Duodenal mucosa (tissue), 2 donors: ENCODE data around the gene RNF141.

Experiments
- H3K27ac ChIP-seq: one replicate; pipeline ENCODE4 v1.7.0; 2013; ENCODE audit warnings: low read depth, low read length
- H3K27me3 ChIP-seq, 2 donors: one replicate each; pipeline ENCODE4 v1.7.0; 2013; ENCODE audit warnings: low read length in 2 of 2, control low read depth in 1 of 2; ENCODE audit not compliant: insufficient read depth in 2 of 2, control insufficient read depth in 1 of 2
- H3K36me3 ChIP-seq, 2 donors: one replicate each; pipeline ENCODE4 v1.7.0; 2013; ENCODE audit warnings: low read length in 2 of 2, control low read depth in 1 of 2; ENCODE audit not compliant: insufficient read depth in 2 of 2, control insufficient read depth in 1 of 2
- H3K4me1 ChIP-seq, 2 donors: one replicate each; pipeline ENCODE4 v1.7.0; 2013; ENCODE audit warnings: low read length in 2 of 2, control low read depth in 1 of 2; ENCODE audit not compliant: insufficient read depth in 2 of 2, control insufficient read depth in 1 of 2
- H3K4me3 ChIP-seq, 2 donors: one replicate each; pipeline ENCODE4 v1.7.0; 2013; ENCODE audit warnings: low read length in 2 of 2, low read depth in 1 of 2
- H3K9ac ChIP-seq, 2 donors: one replicate each; pipeline ENCODE4 v1.7.0; 2013; ENCODE audit warnings: low read length in 2 of 2, low read depth in 1 of 2
- H3K9me3 ChIP-seq, 2 donors: one replicate each; pipeline ENCODE4 v1.7.0; 2013; ENCODE audit warnings: low read length in 2 of 2, control low read depth in 1 of 2; ENCODE audit not compliant: control insufficient read depth in 1 of 2

Gene RNF141

DNA sequence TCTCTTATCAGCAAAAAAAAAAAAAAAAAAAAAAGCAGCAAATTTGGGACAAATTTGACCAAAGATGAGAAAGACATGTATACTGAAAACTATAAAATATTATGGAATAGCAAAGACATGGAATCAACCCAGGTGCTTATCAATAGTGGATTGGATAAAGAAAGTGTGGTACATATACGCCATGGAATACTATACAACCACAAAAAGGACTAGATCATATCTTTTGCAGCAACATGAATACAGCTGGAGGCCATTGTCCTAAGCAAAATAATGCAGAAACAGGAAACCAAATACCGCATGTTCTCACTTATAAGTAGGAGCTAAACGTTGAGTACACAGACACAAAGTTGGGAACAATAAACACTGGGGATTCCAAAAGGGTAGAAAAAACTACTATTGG is 1.8 kb upstream of the RNF141 start:
- Histone ChIP-seq H3K9me3 (no peaks in the 10 kb centered on the region), H3K27ac (no peak overlapping the region), H3K27me3 (no peaks in the 10 kb centered on the region), H3K4me1 (peaks cover 12% of the 10 kb centered on the region in 2 donors), H3K4me3 (no peak overlapping the region), H3K36me3 (no peaks in the 10 kb centered on the region), H3K9ac (no peak overlapping the region)

DNA sequence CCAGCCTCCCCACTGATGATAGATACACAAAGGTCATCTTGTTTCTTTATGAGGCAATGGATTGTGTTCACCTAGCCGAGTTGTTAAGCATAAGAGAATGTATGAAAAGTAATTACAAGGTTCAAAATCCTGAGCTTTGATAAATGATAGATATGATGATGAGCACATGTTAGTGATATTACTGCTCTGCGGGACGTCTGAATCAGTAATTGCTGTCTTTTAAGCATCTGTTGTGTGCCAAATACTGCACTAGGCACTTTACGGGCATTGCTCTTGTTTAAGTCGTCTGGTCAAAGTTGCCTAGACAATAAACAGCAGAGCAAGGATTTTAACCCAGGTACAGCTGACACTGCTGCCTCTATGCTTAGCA is 559 bp upstream of the RNF141 start:
- H3K36me3 ChIP-seq = no peaks in the 10 kb centered on the region
- H3K9ac ChIP-seq = peak overlapping the region in 1 of 2 donors; percentile 95
- no peaks in the 10 kb centered on the region for H3K27me3 ChIP-seq
- H3K9me3 ChIP-seq = no peaks in the 10 kb centered on the region
- H3K4me1 ChIP-seq = peaks cover 12% of the 10 kb centered on the region in 2 donors
- peak overlapping the region; percentile 83 to 92 for H3K4me3 ChIP-seq
- H3K27ac ChIP-seq = peak overlapping the region; percentile 59

GRCh38 chr11:10540546-10540914 is 457 bp downstream of the RNF141 start:
- Histone ChIP-seq H3K9ac (peak overlapping the region; percentile 89 to 95), H3K36me3 (no peaks in the 10 kb centered on the region), H3K27ac (peak overlapping the region; percentile 80), H3K9me3 (no peaks in the 10 kb centered on the region), H3K4me1 (peaks cover 12% of the 10 kb centered on the region in 2 donors), H3K27me3 (no peaks in the 10 kb centered on the region), H3K4me3 (peak overlapping the region; percentile 83 to 92)

- H3K27ac ChIP-seq = no peak overlapping the region
- peaks cover 12% of the 10 kb centered on the region in 2 donors for H3K4me1 ChIP-seq
These were observed 1.6 kb downstream of the RNF141 start for GRCh38 chr11:10539339-10539738.

DNA sequence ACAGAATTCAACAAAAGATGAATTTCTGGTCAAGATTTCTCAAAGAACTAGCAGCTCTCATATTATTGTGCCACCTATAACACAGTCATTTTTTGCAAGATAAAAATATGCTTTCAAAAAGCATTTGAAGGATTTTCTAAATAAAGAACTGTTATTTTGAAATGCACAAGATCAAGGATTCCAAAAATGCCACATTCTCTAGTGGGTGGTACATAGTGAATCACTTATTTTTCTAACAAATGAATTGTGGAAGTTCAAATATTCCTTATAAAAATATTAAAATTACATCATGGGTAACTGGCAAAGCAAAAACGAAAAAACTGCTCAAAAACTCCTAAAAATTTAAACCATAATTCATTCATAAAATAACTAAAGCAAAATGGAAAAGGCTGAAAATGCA is 2.1 kb downstream of the RNF141 start:
- no peak overlapping the region for H3K4me3 ChIP-seq

More at GRCh38 chr11:10539339-10539738, 1.6 kb downstream of the RNF141 start:
- Histone ChIP-seq H3K27me3 (no peaks in the 10 kb centered on the region), H3K9me3 (no peaks in the 10 kb centered on the region), H3K36me3 (no peaks in the 10 kb centered on the region), H3K4me3 (no peak overlapping the region), H3K9ac (no peak overlapping the region)

DNA sequence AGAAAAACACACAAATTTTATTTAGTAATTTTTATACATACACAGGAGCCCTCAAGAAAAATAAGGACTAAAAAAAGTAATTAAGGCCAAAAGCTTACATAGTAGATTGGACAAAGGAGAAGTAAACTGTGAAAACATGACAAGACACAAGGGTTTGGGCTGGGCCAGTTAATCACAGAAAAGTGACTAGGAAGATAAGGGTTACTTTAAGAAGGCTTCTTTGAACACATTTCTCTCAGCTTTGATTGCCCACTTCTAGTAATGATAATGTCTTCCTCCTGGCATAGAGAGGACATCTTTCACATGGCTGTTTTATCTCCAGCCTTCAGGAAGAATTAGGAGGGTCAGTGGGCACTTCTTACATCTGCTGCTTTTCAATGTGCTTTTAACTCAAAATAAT is 3.4 kb downstream of the RNF141 start:
- Histone ChIP-seq H3K27me3 (no peaks in the 10 kb centered on the region), H3K4me3 (no peak overlapping the region), H3K4me1 (peaks cover 12% of the 10 kb centered on the region in 2 donors), H3K36me3 (peaks cover 6 to 7% of the 10 kb centered on the region in 2 donors), H3K9ac (no peak overlapping the region), H3K27ac (no peak overlapping the region), H3K9me3 (no peaks in the 10 kb centered on the region)

More for the DNA sequence above, 2.1 kb downstream of the RNF141 start:
- Histone ChIP-seq H3K27me3 (no peaks in the 10 kb centered on the region), H3K4me1 (peaks cover 12% of the 10 kb centered on the region in 2 donors), H3K27ac (no peak overlapping the region), H3K9ac (no peak overlapping the region), H3K9me3 (no peaks in the 10 kb centered on the region), H3K36me3 (no peaks in the 10 kb centered on the region)

DNA sequence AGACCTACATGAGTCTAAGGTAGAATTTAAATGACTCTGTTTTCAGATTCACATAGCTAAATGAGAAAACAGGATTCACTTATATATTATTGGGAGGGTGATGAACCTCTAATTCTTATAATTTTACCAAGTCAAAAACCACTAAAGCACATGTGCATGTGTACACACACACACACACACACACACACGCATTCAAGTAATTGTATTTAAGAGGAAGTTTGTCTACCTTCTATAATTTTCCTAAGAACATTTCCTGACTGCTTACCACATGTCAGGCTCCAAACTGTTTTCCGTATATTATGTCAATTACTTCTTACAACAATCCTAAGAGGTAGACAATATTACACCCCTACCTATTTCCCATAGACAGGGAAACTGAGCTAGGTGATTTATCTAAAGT is 6.7 kb downstream of the RNF141 start:
- Histone ChIP-seq H3K9ac (no peak overlapping the region), H3K4me1 (peaks cover 0 to under 1% of the 10 kb centered on the region in 2 donors), H3K36me3 (peaks cover 11% of the 10 kb centered on the region in 2 donors), H3K9me3 (no peaks in the 10 kb centered on the region), H3K4me3 (no peak overlapping the region), H3K27ac (no peak overlapping the region), H3K27me3 (no peaks in the 10 kb centered on the region)

- Histone ChIP-seq H3K9me3 (no peaks in the 10 kb centered on the region), H3K4me1 (peaks cover 0 to 11% of the 10 kb centered on the region in 2 donors), H3K4me3 (no peak overlapping the region), H3K9ac (no peak overlapping the region), H3K27ac (no peak overlapping the region), H3K27me3 (no peaks in the 10 kb centered on the region), H3K36me3 (peaks cover 12 to 20% of the 10 kb centered on the region in 2 donors)
These were observed 7.7 kb downstream of the RNF141 start for GRCh38 chr11:10533323-10533722.

DNA sequence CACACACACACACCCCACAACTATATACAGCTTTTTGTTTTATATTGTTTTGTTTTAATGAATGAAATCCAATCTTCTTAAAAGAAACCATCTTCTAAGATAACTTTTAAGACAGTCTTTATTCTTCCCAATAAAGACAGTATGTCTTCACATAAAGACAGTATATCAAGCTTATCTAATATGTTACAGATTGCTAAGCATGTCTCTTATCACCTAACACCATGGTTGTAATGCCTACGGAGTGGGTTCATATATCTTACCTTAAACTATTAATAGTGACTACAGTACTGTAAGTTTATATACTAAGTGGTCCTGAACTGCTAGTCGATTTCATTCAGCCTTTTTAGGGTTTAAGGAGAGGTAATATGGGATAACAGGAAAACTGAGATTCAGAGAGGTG is 8.5 kb downstream of the RNF141 start:
- no peak overlapping the region for H3K27ac ChIP-seq
- H3K9me3 ChIP-seq = no peaks in the 10 kb centered on the region
- H3K4me1 ChIP-seq = peaks cover 3 to 17% of the 10 kb centered on the region in 2 donors
- no peaks in the 10 kb centered on the region for H3K27me3 ChIP-seq
- H3K4me3 ChIP-seq = no peak overlapping the region
- peaks cover 12 to 20% of the 10 kb centered on the region in 2 donors for H3K36me3 ChIP-seq
- no peak overlapping the region for H3K9ac ChIP-seq

GRCh38 chr11:10529279-10529678 is 11.7 kb downstream of the RNF141 start:
- Histone ChIP-seq H3K36me3 (peaks cover 12 to 34% of the 10 kb centered on the region in 2 donors), H3K27me3 (no peaks in the 10 kb centered on the region), H3K27ac (no peak overlapping the region), H3K9me3 (no peaks in the 10 kb centered on the region), H3K9ac (no peak overlapping the region), H3K4me1 (peaks cover 6 to 23% of the 10 kb centered on the region in 2 donors), H3K4me3 (no peak overlapping the region)

DNA sequence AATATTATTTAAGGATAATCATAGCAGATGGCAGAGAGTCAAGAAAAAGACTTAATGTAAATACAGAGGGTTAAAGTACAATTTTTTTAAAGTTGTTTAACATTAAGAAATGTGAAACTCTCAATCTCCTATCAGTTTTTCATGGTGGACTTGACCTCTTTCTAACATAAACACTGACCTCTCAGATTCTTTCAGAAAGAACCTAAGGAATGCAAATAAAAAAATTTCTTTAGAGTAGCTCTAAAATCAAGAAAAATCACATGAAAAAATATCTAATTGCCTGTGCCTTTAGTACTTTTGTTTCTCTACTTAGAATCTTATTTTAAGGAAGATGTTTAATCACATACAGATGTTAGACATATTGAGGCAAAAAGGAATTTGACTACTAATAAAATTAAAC is 12.9 kb downstream of the RNF141 start:
- Histone ChIP-seq H3K9ac (no peak overlapping the region), H3K9me3 (no peaks in the 10 kb centered on the region), H3K27ac (no peak overlapping the region), H3K27me3 (no peaks in the 10 kb centered on the region), H3K36me3 (peaks cover 8 to 30% of the 10 kb centered on the region in 2 donors), H3K4me1 (peaks cover 6 to 23% of the 10 kb centered on the region in 2 donors), H3K4me3 (no peak overlapping the region)
